Measurements from ENCODE around the gene IQCH.

The IQCH gene

GRCh38 chr15:67504796-67505195 lies 250.2 kb downstream of the IQCH start:
- no peak overlapping the region for H3K4me3 ChIP-seq (ENCODE audit: low read depth, low read length)
- no peak for TF ChIP-seq CTCF (IDR thresholded peaks at IDR 0.05; ENCODE audit: low read depth, low read length)

GRCh38 chr15:67505675-67506572 lies 251.3 kb downstream of the IQCH start:
- H3K4me3 ChIP-seq (ENCODE audit: low read depth, low read length): no peak overlapping the region
- no peak for TF ChIP-seq CTCF (IDR thresholded peaks at IDR 0.05; ENCODE audit: low read depth, low read length)

GRCh38 chr15:67506775-67507747 lies 252.5 kb downstream of the IQCH start:
- TF ChIP-seq CTCF (IDR thresholded peaks at IDR 0.05; ENCODE audit: low read depth, low read length): no peak
- H3K4me3 ChIP-seq (ENCODE audit: low read depth, low read length): no peak overlapping the region

DNA sequence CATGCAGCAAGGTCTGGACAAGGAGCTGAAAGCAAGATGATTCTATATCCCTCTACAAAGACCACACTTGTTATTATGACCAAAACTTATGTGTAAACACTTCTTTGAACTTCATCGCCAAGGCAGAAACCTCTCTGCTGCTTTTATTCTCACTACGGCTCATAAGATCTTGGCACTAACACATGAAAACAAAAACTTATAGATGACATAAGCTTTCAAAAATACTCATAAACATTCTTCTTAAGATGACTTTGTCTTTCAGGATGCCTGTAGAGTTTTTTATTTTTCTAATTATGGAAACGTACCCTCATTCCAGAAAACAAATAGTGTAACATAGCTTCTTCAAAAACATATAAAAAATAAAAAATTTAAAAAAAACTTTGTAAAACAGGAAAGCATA lies 253.8 kb downstream of the IQCH start:
- no peak for TF ChIP-seq CTCF (IDR thresholded peaks at IDR 0.05; ENCODE audit: low read depth, low read length)
- H3K4me3 ChIP-seq (ENCODE audit: low read depth, low read length): no peak overlapping the region

DNA sequence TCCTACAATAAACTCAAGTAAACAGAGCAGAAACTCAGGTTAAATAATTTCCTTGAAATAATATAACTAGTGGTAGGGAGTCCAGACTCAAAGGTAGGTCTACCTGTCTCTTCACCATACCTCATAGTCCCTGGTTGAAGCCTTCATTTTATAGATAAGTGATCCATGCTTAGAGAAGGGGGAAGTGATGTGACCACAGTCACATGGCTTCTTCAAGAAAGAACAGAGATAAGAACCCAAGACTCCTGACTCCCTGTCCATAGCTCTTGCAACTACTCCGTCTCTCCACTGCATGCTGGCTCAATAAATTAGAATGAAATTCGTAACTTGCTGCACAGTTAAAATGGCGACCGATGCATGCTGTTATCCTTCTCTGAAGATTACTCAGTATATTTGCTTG lies 255.3 kb downstream of the IQCH start:
- H3K4me3 ChIP-seq (ENCODE audit: low read depth, low read length): no peak overlapping the region
- TF ChIP-seq CTCF (IDR thresholded peaks at IDR 0.05; ENCODE audit: low read depth, low read length): no peak

- TF ChIP-seq CTCF (IDR thresholded peaks at IDR 0.05; ENCODE audit: low read depth, low read length): no peak
- no peak overlapping the region for H3K4me3 ChIP-seq (ENCODE audit: low read depth, low read length)
Observed at GRCh38 chr15:67510597-67511190, 256.1 kb downstream of the IQCH start.

Data from WI38 (cell line).